CD8-positive, alpha-beta memory T cell (primary cell): ENCODE results near the gene RNF26. TPM values are rescaled to one million over a fixed set of nuclear protein-coding genes. Genes with fewer than 3 reads are reported as not detected.

ENCODE experiments used
- CTCF ChIA-PET: fragments of 350-600 bp; sonication (Branson Sonifier 250); formaldehyde crosslinking; loops from one replicate; lab custom pipeline; 2021; ENCODE audit warnings: antibody characterized with exemption; lab: Charles Lee
- POLR2A ChIA-PET: fragments of 350-600 bp; sonication (Branson Sonifier 250); formaldehyde crosslinking; loops from one replicate; lab custom pipeline; 2021; ENCODE audit warnings: antibody characterized with exemption; lab: Charles Lee
- DNase-seq, 5 donors: peaks; one replicate each; pipeline versions ENCODE4 v3.0.0 to v3.0.0-alpha.2; 2020 to 2022; ENCODE audit warnings: mixed read lengths in 1 of 5
- H3K27ac ChIP-seq: one replicate; pipeline ENCODE4 v1.7.0; 2013; ENCODE audit warnings: low read depth, mild to moderate bottlenecking, low read length, moderate library complexity
- H3K27me3 ChIP-seq: 2 replicates; pipeline ENCODE4 v1.7.0; 2013; ENCODE audit warnings: low read length, mild to moderate bottlenecking; ENCODE audit not compliant: insufficient read depth, poor library complexity, severe bottlenecking
- H3K36me3 ChIP-seq: 2 replicates; pipeline ENCODE4 v1.7.0; 2013; ENCODE audit warnings: mild to moderate bottlenecking, low read length, moderate library complexity; ENCODE audit not compliant: insufficient read depth
- H3K4me1 ChIP-seq: 2 replicates; pipeline ENCODE4 v1.7.0; 2013; ENCODE audit warnings: mild to moderate bottlenecking, low read length, moderate library complexity; ENCODE audit not compliant: insufficient read depth
- H3K4me3 ChIP-seq: 2 replicates; pipeline ENCODE4 v1.7.0; 2013; ENCODE audit warnings: mild to moderate bottlenecking, low read length
- H3K9me3 ChIP-seq: 2 replicates; pipeline ENCODE4 v1.7.0; 2013; ENCODE audit warnings: mild to moderate bottlenecking, low read length
- H3K27ac Mint-ChIP-seq, 8 donors: one replicate each; pipeline ENCODE4 v1.8.0; 2020 to 2021; ENCODE audit warnings: mixed read lengths in 8 of 8, mild to moderate bottlenecking in 6 of 8, inconsistent platforms in 3 of 8, moderate library complexity in 3 of 8
- H3K27me3 Mint-ChIP-seq, 2 donors: one replicate each; pipeline ENCODE4 v1.8.0; 2020 to 2021; ENCODE audit warnings: mixed read lengths in 2 of 2, mild to moderate bottlenecking in 1 of 2, moderate library complexity in 1 of 2
- H3K36me3 Mint-ChIP-seq, 3 donors: one replicate each; pipeline ENCODE4 v1.8.0; 2020 to 2021; ENCODE audit warnings: mixed read lengths in 3 of 3, inconsistent platforms in 1 of 3, mild to moderate bottlenecking in 1 of 3
- H3K4me1 Mint-ChIP-seq, 3 donors: one replicate each; pipeline ENCODE4 v1.8.0; 2020 to 2021; ENCODE audit warnings: mixed read lengths in 3 of 3, inconsistent platforms in 1 of 3, mild to moderate bottlenecking in 1 of 3
- H3K4me3 Mint-ChIP-seq, 7 donors: one replicate each; pipeline ENCODE4 v1.8.0; 2020 to 2021; ENCODE audit warnings: mixed read lengths in 7 of 7, mild to moderate bottlenecking in 6 of 7, moderate library complexity in 4 of 7, inconsistent platforms in 2 of 7
- H3K9me3 Mint-ChIP-seq, 5 donors: one replicate each; pipeline ENCODE4 v1.8.0; 2020 to 2022; ENCODE audit warnings: mixed read lengths in 5 of 5, mild to moderate bottlenecking in 3 of 5, moderate library complexity in 2 of 5, inconsistent platforms in 1 of 5
- polyA plus RNA-seq: library from polyadenylated mRNA; unstranded; fragments of 300-500 nt; fragmentation: Illumina TruSeq; gene quantifications from one replicate; pipeline ENCODE4 v1.2.3, GENCODE V29; 2021
- total RNA-seq, 2 experiments: library from RNA; stranded (reverse); gene quantifications; one replicate each; pipeline ENCODE4 v1.2.3, GENCODE V29; 2021

Gene RNF26
- total and polyA plus RNA-seq, 3 experiments from 2014 or later: 33.2 to 46.1 (median 34.8) TPM

DNA sequence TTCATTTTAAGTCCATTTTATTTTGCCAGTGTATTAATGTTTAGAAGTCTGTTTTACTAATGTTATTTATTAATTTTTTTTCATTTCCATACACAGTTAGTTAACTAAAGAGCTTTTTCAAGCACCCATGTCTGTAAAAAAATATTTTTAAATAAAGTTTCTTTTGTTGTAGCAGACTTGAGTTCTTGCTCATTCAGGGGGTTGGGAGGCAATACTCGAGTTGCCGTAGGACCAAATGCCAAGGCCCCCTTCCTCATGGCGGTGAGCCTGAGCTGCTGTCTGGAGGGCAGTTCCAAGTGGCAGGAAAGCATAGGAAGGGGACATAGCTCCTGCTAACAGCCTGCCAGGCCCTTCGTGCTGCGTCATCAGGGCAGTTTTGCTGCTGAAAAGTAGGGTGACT, 26.4 kb upstream of the RNF26 start:
- Mint-ChIP-seq H3K36me3 (peaks cover 0 to 29% (median 8%) of the 10 kb centered on the region in 3 donors), H3K27ac (no peak overlapping the region), H3K27me3 (peaks cover 0 to 2% of the 10 kb centered on the region in 2 donors), H3K4me3 (no peak overlapping the region), H3K4me1 (peaks cover 0 to 10% (median 8%) of the 10 kb centered on the region in 3 donors), H3K9me3 (no peaks in the 10 kb centered on the region)
- H3K36me3 ChIP-seq: peaks cover 3% of the 10 kb centered on the region
- H3K27ac ChIP-seq: no peak overlapping the region
- no peak overlapping the region for H3K4me3 ChIP-seq
- ChIA-PET POLR2A (interaction anchor here (1.5 kb wide), 1 partner anchor 9 kb away, joined by 3 read pairs; the partner anchor contains the start of gene MCAM), CTCF (interaction anchor here (1.3 to 2.3 kb wide), 5 partner anchors 13 to 111 kb away, joined by 3 to 8 read pairs (median 4); partner anchors contain the start of gene CBL)
- no peaks in the 10 kb centered on the region for H3K27me3 ChIP-seq
- H3K9me3 ChIP-seq: no peaks in the 10 kb centered on the region
- peaks cover 28% of the 10 kb centered on the region for H3K4me1 ChIP-seq
- DNase-seq: no peak

DNA sequence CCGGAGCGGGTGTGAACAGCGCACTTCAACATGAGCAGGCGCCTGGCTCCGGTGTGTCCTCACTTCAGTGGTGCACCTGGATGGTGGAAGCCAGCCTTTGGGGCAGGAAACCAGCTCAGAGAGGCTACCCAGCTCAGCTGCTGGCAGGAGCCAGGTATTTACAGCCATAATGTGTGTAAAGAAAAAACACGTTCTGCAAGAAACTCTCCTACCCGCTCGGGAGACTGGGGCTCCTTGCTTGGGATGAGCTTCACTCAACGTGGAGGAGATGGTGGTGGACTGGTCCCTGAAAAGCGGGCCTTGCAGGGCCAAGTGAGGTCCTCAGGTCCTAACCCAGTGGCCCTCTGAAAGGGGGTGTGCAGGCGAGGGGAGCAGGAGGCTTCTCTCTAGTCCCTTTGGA, 24.9 kb upstream of the RNF26 start:
- peaks cover 0 to 10% (median 8%) of the 10 kb centered on the region in 3 donors for H3K4me1 Mint-ChIP-seq
- H3K4me3 ChIP-seq: no peak overlapping the region
- no peaks in the 10 kb centered on the region for H3K9me3 ChIP-seq
- no peak overlapping the region for H3K27ac ChIP-seq
- H3K4me3 Mint-ChIP-seq: peak overlapping the region in 2 of 7 donors; percentile 26 to 52
- POLR2A ChIA-PET: no interaction called here
- no peaks in the 10 kb centered on the region for H3K9me3 Mint-ChIP-seq
- H3K4me1 ChIP-seq: peaks cover 28% of the 10 kb centered on the region
- no peak for DNase-seq
- peaks cover 0 to 15% (median 5%) of the 10 kb centered on the region in 3 donors for H3K36me3 Mint-ChIP-seq
- no peaks in the 10 kb centered on the region for H3K36me3 ChIP-seq
- H3K27ac Mint-ChIP-seq: no peak overlapping the region
- CTCF ChIA-PET: interaction anchor here (1.1 to 1.3 kb wide), 3 partner anchors 12 to 113 kb away, joined by 3 read pairs; no protein-coding TSS in a partner anchor
- no peaks in the 10 kb centered on the region for H3K27me3 ChIP-seq
- peaks cover 2 to 4% of the 10 kb centered on the region in 2 donors for H3K27me3 Mint-ChIP-seq

DNA sequence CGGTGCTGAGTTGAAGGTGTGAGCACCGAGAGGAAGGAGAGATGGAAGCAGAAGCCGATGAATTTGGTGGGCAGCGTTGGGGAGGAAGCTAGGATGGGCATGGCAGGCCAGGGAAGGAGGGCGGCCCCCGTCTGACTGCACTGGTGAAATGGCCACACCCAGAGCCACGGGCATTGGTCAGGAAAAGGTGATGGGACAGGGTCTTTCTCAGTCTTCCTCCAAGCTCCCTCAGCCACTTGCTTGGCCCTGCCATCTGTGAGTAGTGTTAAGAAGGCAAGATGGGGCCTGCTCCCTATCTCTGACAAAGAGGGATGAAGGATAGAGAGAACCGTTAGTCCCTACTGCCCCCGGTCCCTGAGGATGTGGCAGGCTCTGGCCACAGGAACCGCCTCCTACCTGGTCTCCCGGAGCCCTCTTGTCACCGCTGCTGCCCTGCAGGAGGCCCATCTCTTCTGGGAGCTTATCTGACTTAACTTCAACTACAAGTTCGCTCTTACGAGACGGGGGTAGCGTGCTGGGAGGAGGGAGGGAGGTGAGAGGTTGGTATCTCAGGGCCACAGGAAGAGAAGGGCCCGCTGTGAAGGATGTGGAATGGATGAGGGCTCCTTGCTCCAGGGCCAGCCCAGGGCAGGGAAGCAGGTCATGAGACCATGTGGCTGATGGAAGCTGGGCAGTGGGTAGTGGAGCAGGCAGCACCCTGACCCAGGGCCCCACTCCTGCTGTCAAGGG, 24.2 kb upstream of the RNF26 start:
- H3K9me3 ChIP-seq: no peaks in the 10 kb centered on the region
- peaks cover 30% of the 10 kb centered on the region for H3K4me1 ChIP-seq
- Mint-ChIP-seq H3K4me3 (no peak overlapping the region), H3K27ac (peak overlapping the region in 1 of 8 donors; percentile 19), H3K9me3 (no peaks in the 10 kb centered on the region), H3K4me1 (peaks cover 0 to 13% (median 12%) of the 10 kb centered on the region in 3 donors), H3K36me3 (peaks cover 0 to 11% (median 4%) of the 10 kb centered on the region in 3 donors), H3K27me3 (peaks cover 3 to 8% of the 10 kb centered on the region in 2 donors)
- peaks cover under 1% of the 10 kb centered on the region for H3K27me3 ChIP-seq
- H3K36me3 ChIP-seq: no peaks in the 10 kb centered on the region
- ChIA-PET POLR2A (no interaction called here), CTCF (interaction anchor here (1.2 kb wide), 2 partner anchors 13 to 16 kb away, joined by 3 to 6 read pairs; no protein-coding TSS in a partner anchor)
- DNase-seq: no peak
- H3K4me3 ChIP-seq: no peak overlapping the region
- H3K27ac ChIP-seq: no peak overlapping the region

DNA sequence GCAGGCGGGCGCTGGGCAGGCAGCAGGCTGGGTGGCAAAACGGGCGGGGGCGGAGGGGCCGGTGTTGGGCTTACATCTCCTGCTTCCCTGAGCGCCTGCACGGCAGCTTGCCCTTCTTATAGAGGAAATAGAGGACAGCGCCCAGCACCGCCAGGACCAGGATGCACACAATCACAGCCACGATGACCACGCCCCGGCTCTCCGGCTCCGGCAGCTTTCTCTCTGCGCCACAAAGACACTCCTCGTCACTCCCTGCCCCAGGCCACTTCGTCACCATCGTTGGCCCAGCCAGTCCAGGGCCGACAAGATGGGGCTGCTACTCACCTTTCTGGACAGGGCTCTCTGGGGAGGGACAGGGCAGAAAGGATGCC, 23.7 kb upstream of the RNF26 start:
- Mint-ChIP-seq H3K27me3 (peaks cover 4 to 13% of the 10 kb centered on the region in 2 donors), H3K36me3 (peaks cover 0 to 5% (median 3%) of the 10 kb centered on the region in 3 donors), H3K4me3 (no peak overlapping the region), H3K9me3 (no peaks in the 10 kb centered on the region), H3K27ac (no peak overlapping the region), H3K4me1 (peaks cover 0 to 16% (median 12%) of the 10 kb centered on the region in 3 donors)
- H3K27me3 ChIP-seq: peaks cover 6% of the 10 kb centered on the region
- peaks cover 30% of the 10 kb centered on the region for H3K4me1 ChIP-seq
- POLR2A ChIA-PET: no interaction called here
- H3K27ac ChIP-seq: no peak overlapping the region
- no peaks in the 10 kb centered on the region for H3K36me3 ChIP-seq
- H3K4me3 ChIP-seq: no peak overlapping the region
- CTCF ChIA-PET: interaction anchor here (1.2 kb wide), 1 partner anchor 12 kb away, joined by 6 read pairs; no protein-coding TSS in a partner anchor
- no peak for DNase-seq
- H3K9me3 ChIP-seq: no peaks in the 10 kb centered on the region

DNA sequence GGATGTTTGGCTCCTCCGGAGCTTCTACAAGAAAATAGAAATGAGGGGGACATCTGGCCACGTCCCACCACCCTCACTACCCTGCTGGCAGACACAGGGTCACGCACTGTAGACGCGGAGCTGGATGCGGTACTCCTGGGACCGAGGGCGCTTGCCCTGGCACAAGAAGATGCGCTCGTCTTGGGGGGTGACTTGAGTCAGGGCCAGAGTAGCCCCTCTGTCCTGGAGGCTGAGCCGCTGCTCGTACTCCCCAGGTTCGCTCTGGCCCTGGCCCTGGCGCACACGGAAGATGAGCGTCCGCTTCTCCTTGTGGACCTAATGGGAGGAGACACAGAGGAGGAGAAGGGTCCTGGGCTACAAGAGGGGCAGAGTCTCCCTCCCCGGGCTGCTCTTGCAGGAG, 19.6 kb upstream of the RNF26 start:
- no peaks in the 10 kb centered on the region for H3K9me3 ChIP-seq
- Mint-ChIP-seq H3K27ac (peak overlapping the region in 1 of 8 donors; percentile 48), H3K4me1 (peaks cover 7 to 39% (median 19%) of the 10 kb centered on the region in 3 donors), H3K4me3 (peak overlapping the region in 5 of 7 donors; percentile 22 to 76 (median 69)), H3K36me3 (no peaks in the 10 kb centered on the region), H3K27me3 (peaks cover 14 to 30% of the 10 kb centered on the region in 2 donors), H3K9me3 (no peaks in the 10 kb centered on the region)
- no peak for DNase-seq
- no peaks in the 10 kb centered on the region for H3K36me3 ChIP-seq
- CTCF ChIA-PET: interaction anchor here (1.1 to 1.8 kb wide), 4 partner anchors 9 to 119 kb away, joined by 3 to 4 read pairs (median 3); no protein-coding TSS in a partner anchor
- H3K27ac ChIP-seq: no peak overlapping the region
- H3K4me3 ChIP-seq: no peak overlapping the region
- H3K4me1 ChIP-seq: peaks cover 23% of the 10 kb centered on the region
- POLR2A ChIA-PET: interaction anchor here (0.6 kb wide), 2 partner anchors 24 to 312 kb away, joined by 3 read pairs; no protein-coding TSS in a partner anchor
- peaks cover 14% of the 10 kb centered on the region for H3K27me3 ChIP-seq

DNA sequence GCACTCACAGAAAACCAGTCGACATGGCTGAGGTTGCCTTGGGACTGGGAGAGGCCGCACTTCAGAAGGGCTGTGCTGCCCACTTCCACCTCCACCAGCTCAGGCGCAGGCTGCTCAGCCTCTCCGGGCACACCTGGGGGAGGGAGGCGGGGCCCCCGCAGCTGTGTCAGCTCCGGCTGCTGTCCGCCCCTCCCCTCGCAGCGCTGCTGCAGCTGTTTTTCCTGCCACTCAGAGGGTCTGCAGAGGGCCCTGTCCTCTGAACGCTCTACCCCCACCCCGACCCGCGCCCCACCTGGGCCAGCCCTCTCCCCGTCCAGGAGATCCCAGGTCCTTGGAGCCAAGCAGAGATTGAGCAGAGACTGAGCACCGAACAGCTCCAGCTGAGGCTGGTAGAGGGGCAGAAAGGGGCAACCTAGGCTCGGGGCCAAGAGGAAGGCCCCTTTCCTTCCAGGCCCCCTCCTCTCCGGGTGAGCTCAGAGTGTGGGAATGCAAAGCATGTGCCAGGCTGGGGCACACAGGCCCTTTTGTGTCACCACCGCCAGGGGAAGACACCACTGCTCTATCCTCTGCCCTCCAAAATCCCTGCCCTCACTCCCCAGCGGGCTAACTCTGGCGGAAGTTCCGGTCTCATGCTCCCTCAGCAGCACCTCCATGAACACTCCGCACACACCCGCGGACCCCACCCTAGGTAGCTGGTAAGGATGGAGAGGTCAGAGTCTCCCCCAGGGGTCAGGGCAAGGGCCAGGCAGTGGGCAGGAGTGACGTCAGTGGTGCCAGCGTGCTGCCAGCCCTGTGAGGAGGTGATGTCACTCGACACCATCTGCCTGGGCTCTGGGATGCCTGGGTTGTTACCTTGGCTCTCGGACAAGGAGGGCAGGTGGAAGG, 19.0 kb upstream of the RNF26 start:
- Histone ChIP-seq H3K27ac (no peak overlapping the region), H3K27me3 (peaks cover 14% of the 10 kb centered on the region), H3K9me3 (no peaks in the 10 kb centered on the region), H3K4me3 (peak overlapping the region; percentile 68), H3K36me3 (no peaks in the 10 kb centered on the region), H3K4me1 (peaks cover 23% of the 10 kb centered on the region)
- Mint-ChIP-seq H3K27ac (peak overlapping the region in 5 of 8 donors; percentile 21 to 53 (median 48)), H3K9me3 (no peaks in the 10 kb centered on the region), H3K4me3 (peak overlapping the region; percentile 69 to 88 (median 73)), H3K36me3 (no peaks in the 10 kb centered on the region), H3K27me3 (peaks cover 14 to 33% of the 10 kb centered on the region in 2 donors), H3K4me1 (peaks cover 7 to 43% (median 20%) of the 10 kb centered on the region in 3 donors)
- peak in 4 of 5 donors; percentile 24 to 60 (median 37) for DNase-seq
- POLR2A ChIA-PET: interaction anchor here (0.6 kb wide), 1 partner anchor 23 kb away, joined by 3 read pairs; no protein-coding TSS in a partner anchor
- CTCF ChIA-PET: interaction anchor here (1.1 to 1.8 kb wide), 4 partner anchors 18 to 119 kb away, joined by 3 to 4 read pairs (median 3); no protein-coding TSS in a partner anchor

DNA sequence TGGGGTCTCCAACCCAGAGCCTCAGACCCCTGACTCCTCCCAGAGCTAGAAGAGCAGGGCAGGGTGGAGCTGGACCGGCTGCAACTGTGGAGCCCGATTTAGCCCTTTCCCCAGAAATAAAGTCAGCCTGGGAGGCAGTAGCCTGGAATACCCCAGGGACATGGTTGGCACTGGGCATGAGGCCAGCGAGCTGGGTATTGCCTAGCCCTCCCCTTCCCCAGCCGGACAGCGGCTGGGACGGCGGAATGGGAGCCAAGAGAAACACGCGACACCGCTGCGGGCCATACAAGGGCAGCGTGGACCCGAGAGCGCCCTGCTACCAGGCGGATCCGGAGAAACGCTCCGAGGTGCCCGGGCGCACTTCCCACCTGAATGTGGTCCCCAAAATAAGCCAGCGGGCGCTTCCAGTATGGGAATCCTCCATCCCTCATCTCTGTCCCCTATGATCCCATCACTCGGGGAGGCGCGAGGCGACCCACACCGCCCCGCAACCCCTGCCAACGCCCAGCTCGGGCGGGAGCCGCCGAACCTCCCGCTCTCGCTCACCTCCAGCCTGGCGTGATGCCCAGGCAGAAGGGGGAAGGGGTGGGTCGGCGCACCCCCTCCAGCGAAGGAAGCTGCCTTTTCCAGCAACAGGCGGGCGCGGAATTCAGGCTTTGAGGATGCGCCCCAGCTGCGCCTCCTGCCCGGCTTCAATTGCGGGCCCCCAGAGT, 18.2 kb upstream of the RNF26 start:
- no peak overlapping the region for H3K27ac ChIP-seq
- H3K27me3 ChIP-seq: peaks cover 14% of the 10 kb centered on the region
- DNase-seq: no peak
- peaks cover 27% of the 10 kb centered on the region for H3K4me1 ChIP-seq
- no peaks in the 10 kb centered on the region for H3K9me3 ChIP-seq
- POLR2A ChIA-PET: interaction anchor here (0.5 to 0.8 kb wide), 2 partner anchors 8 to 10 kb away, joined by 3 read pairs; no protein-coding TSS in a partner anchor
- Mint-ChIP-seq H3K36me3 (no peaks in the 10 kb centered on the region), H3K4me3 (peak overlapping the region; percentile 69 to 88 (median 73)), H3K4me1 (peaks cover 7 to 44% (median 20%) of the 10 kb centered on the region in 3 donors), H3K27ac (peak overlapping the region in 2 of 8 donors; percentile 36 to 48), H3K9me3 (no peaks in the 10 kb centered on the region), H3K27me3 (peaks cover 14 to 33% of the 10 kb centered on the region in 2 donors)
- CTCF ChIA-PET: interaction anchor here (0.7 to 1.8 kb wide), 4 partner anchors 19 to 120 kb away, joined by 3 to 4 read pairs (median 3); partner anchors contain the start of gene CBL
- peak overlapping the region; percentile 68 for H3K4me3 ChIP-seq
- no peaks in the 10 kb centered on the region for H3K36me3 ChIP-seq
